ENCODE measurements around the gene SLC25A36. TPM values are rescaled to one million over a fixed set of nuclear protein-coding genes. Genes with fewer than 3 reads are reported as not detected.
"Not testable (repeated sequence)": the region's sequence is repeated elsewhere in the genome, so short reads cannot be mapped to it uniquely, and the experiment has no call there.

SLC25A36 gene
- total and polyA plus RNA-seq, 2 experiments from 2014 or later, result 38.4 to 118 TPM

- 94% methylated on average over 3 of the region's 3 CpGs for WGBS (ENCODE audit: low lambda C conversion rate, missing lambda C conversion rate)
Measured at GRCh38 chr3:141015481-141015880, 73.8 kb downstream of the SLC25A36 start.

GRCh38 chr3:141017366-141018322 is 76.0 kb downstream of the SLC25A36 start:
- H2AFZ ChIP-seq; H3K4me2 ChIP-seq; H3K4me1 ChIP-seq (ENCODE audit: insufficient read depth); H3K27me3 ChIP-seq; DNase-seq (ENCODE audit: low spot score); H3K4me3 ChIP-seq; H3K9me2 ChIP-seq (replicated peaks; ENCODE audit: insufficient read depth); H3K9me3 ChIP-seq (ENCODE audit: low read depth); H4K20me1 ChIP-seq (ENCODE audit: insufficient read depth, poor library complexity, severe bottlenecking); H3K79me2 ChIP-seq; H3K27ac ChIP-seq; H3K36me3 ChIP-seq (replicated peaks; ENCODE audit: insufficient read depth, low read depth): not testable (repeated sequence)
- 85% methylated on average over 23 of the region's 23 CpGs for WGBS (ENCODE audit: low lambda C conversion rate, missing lambda C conversion rate)

More at GRCh38 chr3:141015481-141015880, 73.8 kb downstream of the SLC25A36 start:
- H3K36me3 ChIP-seq (replicated peaks; ENCODE audit: insufficient read depth, low read depth), result no peaks in the 10 kb centered on the region
- H3K79me2 ChIP-seq, result no peaks in the 10 kb centered on the region
- H3K4me2 ChIP-seq, result no peak overlapping the region
- no peak for TF ChIP-seq CTCF (IDR thresholded peaks at IDR 0.05; ENCODE audit: poor library complexity)
- no peak for TF ChIP-seq EZH2 (IDR thresholded peaks at IDR 0.05; ENCODE audit: borderline replicate concordance)
- no peak for TF ChIP-seq EZH2phosphoT487 (IDR thresholded peaks at IDR 0.05; ENCODE audit: low read depth, severe bottlenecking, unreplicated experiment)
- no peaks in the 10 kb centered on the region for H3K27me3 ChIP-seq
- H3K9me2 ChIP-seq (replicated peaks; ENCODE audit: insufficient read depth), result no peaks in the 10 kb centered on the region
- no peaks in the 10 kb centered on the region for H4K20me1 ChIP-seq (ENCODE audit: insufficient read depth, poor library complexity, severe bottlenecking)
- H3K4me3 ChIP-seq, result no peak overlapping the region
- DNase-seq (ENCODE audit: low spot score), result no peak
- no peak overlapping the region for H3K27ac ChIP-seq
- H2AFZ ChIP-seq, result no peak overlapping the region
- no peaks in the 10 kb centered on the region for H3K9me3 ChIP-seq (ENCODE audit: low read depth)
- no peaks in the 10 kb centered on the region for H3K4me1 ChIP-seq (ENCODE audit: insufficient read depth)

- H3K36me3 ChIP-seq (replicated peaks; ENCODE audit: insufficient read depth, low read depth), result no peaks in the 10 kb centered on the region
- TF ChIP-seq CTCF (IDR thresholded peaks at IDR 0.05; ENCODE audit: poor library complexity) (no peak), EZH2phosphoT487 (IDR thresholded peaks at IDR 0.05; ENCODE audit: low read depth, severe bottlenecking, unreplicated experiment) (no peak), EZH2 (IDR thresholded peaks at IDR 0.05; ENCODE audit: borderline replicate concordance) (no peak)
- no peaks in the 10 kb centered on the region for H3K9me3 ChIP-seq (ENCODE audit: low read depth)
- H4K20me1 ChIP-seq (ENCODE audit: insufficient read depth, poor library complexity, severe bottlenecking), result no peaks in the 10 kb centered on the region
- no peak overlapping the region for H2AFZ ChIP-seq
- H3K79me2 ChIP-seq, result no peaks in the 10 kb centered on the region
- no peaks in the 10 kb centered on the region for H3K27me3 ChIP-seq
- DNase-seq (ENCODE audit: low spot score), result no peak
- no peak overlapping the region for H3K4me2 ChIP-seq
- WGBS (ENCODE audit: low lambda C conversion rate, missing lambda C conversion rate), result 97% methylated on average over 14 of the region's 19 CpGs
- no peak overlapping the region for H3K4me3 ChIP-seq
- H3K4me1 ChIP-seq (ENCODE audit: insufficient read depth), result no peaks in the 10 kb centered on the region
- H3K9me2 ChIP-seq (replicated peaks; ENCODE audit: insufficient read depth), result no peaks in the 10 kb centered on the region
- no peak overlapping the region for H3K27ac ChIP-seq
Measured at GRCh38 chr3:141019244-141019643, 77.6 kb downstream of the SLC25A36 start.

- 78% methylated on average over 5 of the region's 5 CpGs for WGBS (ENCODE audit: low lambda C conversion rate, missing lambda C conversion rate)
- Histone ChIP-seq H3K27me3 (no peaks in the 10 kb centered on the region), H3K4me2 (no peak overlapping the region), H3K36me3 (replicated peaks; ENCODE audit: insufficient read depth, low read depth) (no peaks in the 10 kb centered on the region), H3K4me3 (no peak overlapping the region), H3K9me3 (ENCODE audit: low read depth) (no peaks in the 10 kb centered on the region), H3K4me1 (ENCODE audit: insufficient read depth) (no peaks in the 10 kb centered on the region), H4K20me1 (ENCODE audit: insufficient read depth, poor library complexity, severe bottlenecking) (no peaks in the 10 kb centered on the region), H3K9me2 (replicated peaks; ENCODE audit: insufficient read depth) (no peaks in the 10 kb centered on the region), H3K79me2 (no peaks in the 10 kb centered on the region), H2AFZ (no peak overlapping the region), H3K27ac (no peak overlapping the region)
- TF ChIP-seq CTCF (IDR thresholded peaks at IDR 0.05; ENCODE audit: poor library complexity) (no peak), EZH2 (IDR thresholded peaks at IDR 0.05; ENCODE audit: borderline replicate concordance) (no peak), EZH2phosphoT487 (IDR thresholded peaks at IDR 0.05; ENCODE audit: low read depth, severe bottlenecking, unreplicated experiment) (no peak)
- no peak for DNase-seq (ENCODE audit: low spot score)
Measured at GRCh38 chr3:141020143-141020830, 78.7 kb downstream of the SLC25A36 start.
